HG03196 (cell line): ENCODE measurements around the gene NCKIPSD.

ENCODE experiments used
- ATAC-seq: cut with Tn5 transposase; IDR thresholded peaks from one replicate; pipeline ENCODE4 v1.9.1; 2021; ENCODE audit not compliant: unreplicated experiment

The NCKIPSD gene

DNA sequence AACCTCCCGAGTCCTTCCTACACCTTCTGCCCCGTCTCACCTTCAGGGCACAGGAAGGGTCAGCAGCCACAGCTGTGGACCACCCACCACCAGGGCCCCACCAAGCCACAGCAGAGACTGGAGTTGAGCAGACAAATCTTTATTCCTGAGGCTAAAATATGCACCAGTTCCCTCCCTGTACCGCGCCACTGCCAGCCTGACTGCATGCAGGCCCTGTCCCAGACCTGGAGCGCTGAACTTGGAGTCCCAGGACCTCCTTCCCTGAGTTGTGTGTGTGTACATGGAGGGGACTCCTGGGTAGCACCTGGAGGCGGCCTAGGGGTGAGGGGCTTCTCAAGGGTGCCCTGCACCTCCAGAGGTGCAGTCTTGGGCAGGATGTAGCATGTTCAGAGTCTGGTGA, 60.1 kb downstream of the NCKIPSD start:
- no peak for ATAC-seq

GRCh38 chr3:48624767-48625166, 60.9 kb downstream of the NCKIPSD start:
- ATAC-seq = no peak

DNA sequence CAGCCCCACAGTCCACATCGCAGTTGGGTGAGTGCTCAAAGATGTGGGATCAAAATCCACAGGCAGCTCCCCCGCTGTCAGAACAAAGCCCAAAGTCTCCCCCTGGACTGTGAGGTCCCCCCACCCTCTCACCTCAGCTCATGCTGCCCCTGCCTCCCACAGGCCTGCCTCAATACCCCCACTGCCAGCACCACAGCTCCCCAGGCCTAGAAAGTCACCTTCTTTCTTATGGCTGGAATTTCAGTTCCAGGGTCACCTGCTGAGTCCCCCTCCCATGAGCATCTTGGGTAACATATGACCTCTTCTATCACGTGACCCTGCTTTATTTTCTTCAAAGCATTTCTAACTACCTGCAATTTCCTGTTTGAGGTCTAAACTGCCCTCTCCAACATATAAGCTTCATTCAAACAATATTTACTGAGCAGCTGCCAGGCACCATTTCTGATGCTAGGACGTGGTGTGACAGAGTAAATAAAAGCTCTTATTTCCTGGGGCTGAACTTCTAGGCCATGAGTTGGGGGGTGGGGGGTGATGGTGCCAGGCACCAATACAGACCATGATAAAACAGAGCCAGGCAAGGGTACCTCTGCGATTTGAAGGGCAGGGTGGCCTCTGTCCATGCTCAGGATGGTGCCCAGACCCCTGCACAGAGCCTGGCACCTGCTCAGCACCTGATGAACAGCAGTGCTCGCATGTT, 61.7 kb downstream of the NCKIPSD start:
- ATAC-seq = no peak
